Stomach smooth muscle (tissue), 2 donors: ENCODE measurements around the gene ARMC5.

ENCODE experiments used
- H3K27ac ChIP-seq: one replicate; pipeline ENCODE4 v1.7.0; 2013; ENCODE audit warnings: mild to moderate bottlenecking, low read length, inconsistent platforms
- H3K27me3 ChIP-seq, 2 donors: one replicate each; pipeline ENCODE4 v1.7.0; 2013; ENCODE audit warnings: low read length in 2 of 2; ENCODE audit not compliant: insufficient read depth in 2 of 2, control insufficient read depth in 1 of 2
- H3K36me3 ChIP-seq, 2 donors: one replicate each; pipeline ENCODE4 v1.7.0; 2013; ENCODE audit warnings: low read length in 2 of 2; ENCODE audit not compliant: control insufficient read depth in 2 of 2, insufficient read depth in 2 of 2
- H3K4me1 ChIP-seq: one replicate; pipeline ENCODE4 v1.7.0; 2013; ENCODE audit warnings: low read length; ENCODE audit not compliant: control insufficient read depth, insufficient read depth
- H3K4me3 ChIP-seq, 2 donors: one replicate each; pipeline ENCODE4 v1.7.0; 2013; ENCODE audit warnings: low read length in 2 of 2
- H3K9ac ChIP-seq, 2 donors: one replicate each; pipeline ENCODE4 v1.7.0; 2013; ENCODE audit warnings: low read length in 2 of 2, mild to moderate bottlenecking in 1 of 2
- H3K9me3 ChIP-seq, 2 donors: one replicate each; pipeline ENCODE4 v1.7.0; 2013; ENCODE audit warnings: low read length in 2 of 2; ENCODE audit not compliant: control insufficient read depth in 2 of 2
- donor health status: healthy.
- donor health status: Pancreatic carcinoma.

Gene ARMC5

DNA sequence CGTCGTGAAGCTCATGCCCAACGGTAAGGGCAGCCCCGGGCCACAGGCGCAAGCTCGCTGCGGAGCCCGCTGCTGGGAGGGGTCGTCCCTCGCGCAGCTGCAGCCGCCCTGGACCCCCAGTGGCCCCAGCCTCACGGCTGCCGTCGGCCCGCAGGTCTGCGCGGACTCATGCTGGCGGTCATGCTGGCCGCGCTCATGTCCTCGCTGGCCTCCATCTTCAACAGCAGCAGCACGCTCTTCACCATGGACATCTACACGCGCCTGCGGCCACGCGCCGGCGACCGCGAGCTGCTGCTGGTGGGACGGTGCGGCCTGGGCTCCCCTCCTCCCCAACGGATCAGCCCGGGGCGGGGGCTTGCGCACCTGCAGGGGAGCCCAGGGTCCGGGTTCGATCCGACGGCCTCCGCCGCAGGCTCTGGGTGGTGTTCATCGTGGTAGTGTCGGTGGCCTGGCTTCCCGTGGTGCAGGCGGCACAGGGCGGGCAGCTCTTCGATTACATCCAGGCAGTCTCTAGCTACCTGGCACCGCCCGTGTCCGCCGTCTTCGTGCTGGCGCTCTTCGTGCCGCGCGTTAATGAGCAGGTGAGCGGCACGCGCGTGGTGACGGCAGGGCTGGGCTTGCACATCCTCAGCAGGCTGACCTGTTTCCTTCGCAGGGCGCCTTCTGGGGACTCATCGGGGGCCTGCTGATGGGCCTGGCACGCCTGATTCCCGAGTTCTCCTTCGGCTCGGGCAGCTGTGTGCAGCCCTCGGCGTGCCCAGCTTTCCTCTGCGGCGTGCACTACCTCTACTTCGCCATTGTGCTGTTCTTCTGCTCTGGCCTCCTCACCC, 29.4 kb downstream of the ARMC5 start:
- peaks cover 17 to 27% of the 10 kb centered on the region in 2 donors for H3K36me3 ChIP-seq
- no peak overlapping the region for H3K27ac ChIP-seq
- peaks cover 18% of the 10 kb centered on the region for H3K4me1 ChIP-seq
- H3K9me3 ChIP-seq = no peaks in the 10 kb centered on the region
- H3K4me3 ChIP-seq = peak overlapping the region; percentile 68 to 76
- H3K27me3 ChIP-seq = peaks cover 25 to 31% of the 10 kb centered on the region in 2 donors
- peak overlapping the region in 1 of 2 donors; percentile 8 for H3K9ac ChIP-seq

DNA sequence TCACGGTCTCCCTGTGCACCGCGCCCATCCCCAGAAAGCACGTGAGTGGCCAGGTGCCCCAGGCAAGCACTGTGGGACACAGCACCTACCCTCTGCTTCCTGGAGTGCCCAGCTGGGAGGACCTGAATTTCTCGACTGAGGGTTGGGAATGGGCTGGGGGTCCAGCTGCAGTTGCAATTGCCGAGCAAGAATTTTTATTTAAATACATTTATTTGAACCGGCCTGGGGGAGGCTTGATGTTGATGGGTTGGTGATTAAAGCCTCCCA, 29.9 kb downstream of the ARMC5 start:
- Histone ChIP-seq H3K4me3 (no peak overlapping the region), H3K36me3 (peaks cover 18 to 29% of the 10 kb centered on the region in 2 donors), H3K9ac (no peak overlapping the region), H3K27ac (no peak overlapping the region), H3K4me1 (peaks cover 18% of the 10 kb centered on the region), H3K9me3 (no peaks in the 10 kb centered on the region), H3K27me3 (peaks cover 25 to 31% of the 10 kb centered on the region in 2 donors)

DNA sequence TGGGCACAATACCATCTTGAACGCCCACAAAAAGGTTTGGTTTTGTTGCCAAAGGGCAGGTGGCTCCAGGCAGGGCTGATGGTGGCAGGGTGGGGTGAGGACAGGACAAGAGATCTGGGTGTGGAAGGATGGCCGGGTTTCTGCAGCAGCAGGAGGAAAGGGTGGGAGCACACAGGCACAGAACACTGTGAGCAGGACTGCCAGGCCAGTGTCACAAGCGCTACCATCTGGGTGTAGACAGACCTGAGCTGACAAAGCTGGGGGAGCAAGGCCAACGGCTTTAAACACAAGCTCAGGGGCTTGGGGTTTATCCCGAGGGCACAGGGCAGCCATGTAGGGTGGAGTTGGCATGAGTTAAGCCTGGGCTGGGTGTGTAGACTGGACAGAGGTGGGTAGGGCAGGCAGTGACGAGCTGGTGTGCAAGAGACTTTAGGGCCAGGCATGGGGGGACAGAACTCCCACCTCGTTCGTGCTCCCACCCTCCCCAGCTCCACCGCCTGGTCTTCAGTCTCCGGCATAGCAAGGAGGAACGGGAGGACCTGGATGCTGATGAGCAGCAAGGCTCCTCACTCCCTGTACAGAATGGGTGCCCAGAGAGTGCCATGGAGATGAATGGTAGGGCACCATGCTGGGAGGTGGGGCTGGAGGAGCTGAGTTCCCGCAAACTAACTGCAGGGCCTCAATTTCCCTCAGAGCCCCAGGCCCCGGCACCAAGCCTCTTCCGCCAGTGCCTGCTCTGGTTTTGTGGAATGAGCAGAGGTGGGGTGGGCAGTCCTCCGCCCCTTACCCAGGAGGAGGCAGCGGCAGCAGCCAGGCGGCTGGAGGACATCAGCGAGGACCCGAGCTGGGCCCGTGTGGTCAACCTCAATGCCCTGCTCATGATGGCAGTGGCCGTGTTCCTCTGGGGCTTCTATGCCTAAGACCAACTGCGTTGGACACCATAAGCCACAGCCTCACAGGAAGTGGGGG, 30.6 kb downstream of the ARMC5 start:
- H3K36me3 ChIP-seq = peaks cover 20 to 33% of the 10 kb centered on the region in 2 donors
- no peak overlapping the region for H3K27ac ChIP-seq
- H3K9ac ChIP-seq = no peak overlapping the region
- H3K4me3 ChIP-seq = no peak overlapping the region
- H3K27me3 ChIP-seq = peaks cover 24 to 31% of the 10 kb centered on the region in 2 donors
- H3K9me3 ChIP-seq = no peaks in the 10 kb centered on the region
- peaks cover 18% of the 10 kb centered on the region for H3K4me1 ChIP-seq

DNA sequence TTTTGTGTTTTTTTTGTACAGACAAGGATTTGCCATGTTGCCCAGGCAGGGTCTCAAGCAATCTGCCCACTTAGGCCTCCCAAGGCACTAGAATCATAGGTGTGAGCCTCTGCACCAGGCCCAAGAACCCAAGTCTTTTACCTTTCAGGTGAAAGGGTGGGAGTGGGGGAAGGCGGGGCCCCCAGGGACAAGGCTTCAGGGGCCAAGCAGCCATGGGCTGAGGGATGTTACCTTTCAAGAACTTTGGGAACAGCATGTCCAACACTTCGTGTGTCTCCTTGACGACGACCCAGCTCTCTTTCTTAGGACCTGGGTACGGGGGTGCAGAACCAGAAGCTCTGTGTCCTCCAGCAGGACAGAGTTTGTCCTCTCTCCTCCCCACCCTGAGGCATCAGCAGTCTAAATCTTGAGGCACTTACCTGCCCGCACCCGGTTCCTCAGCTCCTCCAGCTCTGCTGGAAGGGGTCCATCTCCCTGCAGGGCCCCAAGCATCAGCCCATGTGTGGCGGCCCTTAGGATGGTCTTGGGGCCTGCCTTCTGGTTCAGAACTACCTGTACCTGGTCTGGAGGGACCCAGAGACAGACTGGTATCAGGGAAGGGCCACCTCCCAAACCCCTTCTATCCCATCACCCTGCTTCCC, 32.6 kb downstream of the ARMC5 start:
- no peak overlapping the region for H3K9ac ChIP-seq
- H3K4me3 ChIP-seq = no peak overlapping the region
- H3K4me1 ChIP-seq = peaks cover 18% of the 10 kb centered on the region
- peaks cover 12 to 15% of the 10 kb centered on the region in 2 donors for H3K27me3 ChIP-seq
- no peak overlapping the region for H3K27ac ChIP-seq
- H3K36me3 ChIP-seq = peaks cover 23 to 45% of the 10 kb centered on the region in 2 donors
- no peaks in the 10 kb centered on the region for H3K9me3 ChIP-seq

DNA sequence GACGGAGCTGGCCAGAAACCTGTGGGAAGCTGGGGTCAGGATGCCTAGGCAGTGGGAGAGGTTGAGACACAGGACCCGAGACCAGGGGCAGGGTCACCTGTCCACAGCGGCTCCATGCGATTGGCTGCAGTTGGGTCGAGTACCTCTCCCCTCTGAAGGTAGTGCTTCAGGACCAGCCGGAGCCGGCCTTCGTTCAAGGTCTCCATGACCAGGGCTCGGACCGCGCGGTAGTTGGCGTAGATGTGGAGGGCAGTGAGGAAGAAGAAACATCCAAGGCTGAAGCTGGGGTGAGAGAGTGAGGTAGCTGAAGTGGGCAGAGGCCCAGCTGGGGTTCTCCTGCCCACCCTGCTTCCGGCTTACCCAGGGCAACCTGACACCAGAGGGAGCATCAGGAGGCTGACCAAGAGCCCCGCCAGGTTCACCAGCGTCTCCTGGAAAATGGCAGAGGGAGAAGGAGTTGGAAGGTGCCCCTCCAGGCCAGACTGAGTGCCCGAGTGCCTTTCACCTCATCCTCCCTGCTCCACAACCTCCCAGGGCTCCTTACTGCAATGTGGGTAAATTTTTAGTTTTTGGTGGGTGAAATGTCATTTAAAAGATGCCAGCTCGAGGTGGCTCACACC, 34.3 kb downstream of the ARMC5 start:
- no peak overlapping the region for H3K4me3 ChIP-seq
- H3K36me3 ChIP-seq = peaks cover 35 to 61% of the 10 kb centered on the region in 2 donors
- no peaks in the 10 kb centered on the region for H3K27me3 ChIP-seq
- H3K9me3 ChIP-seq = no peaks in the 10 kb centered on the region
- H3K9ac ChIP-seq = no peak overlapping the region
- peaks cover 3% of the 10 kb centered on the region for H3K4me1 ChIP-seq
- no peak overlapping the region for H3K27ac ChIP-seq

DNA sequence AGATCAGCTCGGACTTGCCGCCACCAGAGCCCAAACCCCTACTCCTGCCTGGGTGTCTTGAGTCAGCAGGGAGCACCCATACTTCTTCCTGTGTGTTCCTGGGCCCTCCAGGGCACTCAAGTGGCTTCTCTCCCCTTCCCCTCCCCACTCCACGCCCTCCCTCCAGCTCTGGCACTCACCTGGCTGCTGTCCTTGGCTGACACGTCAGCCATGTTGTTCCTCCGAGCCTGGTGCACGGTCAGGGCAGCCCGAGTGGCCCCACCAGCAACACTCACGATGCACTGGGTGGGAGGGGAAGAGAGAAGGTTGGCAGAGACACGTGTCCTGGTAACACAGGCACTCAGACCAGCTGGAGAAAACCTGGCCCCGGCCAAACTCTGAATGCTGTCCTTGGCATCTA, 37.4 kb downstream of the ARMC5 start:
- H3K27me3 ChIP-seq = no peaks in the 10 kb centered on the region
- H3K4me1 ChIP-seq = no peaks in the 10 kb centered on the region
- no peak overlapping the region for H3K27ac ChIP-seq
- H3K9ac ChIP-seq = no peak overlapping the region
- peaks cover 48 to 71% of the 10 kb centered on the region in 2 donors for H3K36me3 ChIP-seq
- H3K9me3 ChIP-seq = no peaks in the 10 kb centered on the region
- H3K4me3 ChIP-seq = no peak overlapping the region

DNA sequence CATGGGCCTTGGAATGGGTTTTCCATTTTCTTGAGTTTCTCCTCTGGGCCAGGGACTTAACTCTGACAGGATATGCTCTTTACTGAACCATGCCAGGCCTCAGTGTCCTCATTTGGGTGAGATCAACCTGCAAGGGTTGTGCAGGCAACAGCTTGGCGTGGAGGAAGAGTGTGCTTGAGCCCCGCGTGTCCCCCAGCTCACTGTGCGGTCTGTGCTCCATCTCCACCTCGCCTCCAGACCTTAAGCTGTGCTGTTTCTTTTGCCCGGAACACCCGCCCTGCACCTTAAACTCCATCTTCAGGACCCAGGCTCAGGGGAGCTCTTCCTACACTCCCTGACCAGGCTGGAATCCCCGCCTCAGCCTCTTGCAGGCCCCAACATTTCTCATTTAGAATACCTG, 39.2 kb downstream of the ARMC5 start:
- Histone ChIP-seq H3K36me3 (peaks cover 32 to 53% of the 10 kb centered on the region in 2 donors), H3K9ac (no peak overlapping the region), H3K27ac (no peak overlapping the region), H3K9me3 (no peaks in the 10 kb centered on the region), H3K4me3 (no peak overlapping the region), H3K27me3 (no peaks in the 10 kb centered on the region), H3K4me1 (no peaks in the 10 kb centered on the region)

DNA sequence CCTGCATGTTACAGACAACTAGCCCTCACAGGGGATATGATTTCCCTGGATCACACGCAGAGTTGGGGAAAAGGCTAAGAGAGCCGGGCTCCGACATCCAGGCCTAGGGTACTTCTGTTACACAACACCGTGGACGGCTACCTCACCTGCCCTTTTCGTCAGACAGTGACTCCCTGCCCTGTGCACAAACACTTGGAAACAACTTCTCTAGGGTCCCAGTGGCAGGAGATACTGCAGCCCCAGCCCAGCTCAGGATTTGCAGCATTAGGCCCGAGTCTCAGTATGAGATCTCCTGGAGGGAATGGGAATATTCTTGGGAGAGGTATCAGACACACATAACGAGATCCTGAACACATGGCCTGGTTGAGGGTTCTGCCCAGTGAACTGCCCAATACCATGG, 40.6 kb downstream of the ARMC5 start:
- Histone ChIP-seq H3K27ac (no peak overlapping the region), H3K9ac (no peak overlapping the region), H3K27me3 (no peaks in the 10 kb centered on the region), H3K9me3 (no peaks in the 10 kb centered on the region), H3K4me1 (no peaks in the 10 kb centered on the region), H3K36me3 (peaks cover 31 to 45% of the 10 kb centered on the region in 2 donors), H3K4me3 (no peak overlapping the region)

DNA sequence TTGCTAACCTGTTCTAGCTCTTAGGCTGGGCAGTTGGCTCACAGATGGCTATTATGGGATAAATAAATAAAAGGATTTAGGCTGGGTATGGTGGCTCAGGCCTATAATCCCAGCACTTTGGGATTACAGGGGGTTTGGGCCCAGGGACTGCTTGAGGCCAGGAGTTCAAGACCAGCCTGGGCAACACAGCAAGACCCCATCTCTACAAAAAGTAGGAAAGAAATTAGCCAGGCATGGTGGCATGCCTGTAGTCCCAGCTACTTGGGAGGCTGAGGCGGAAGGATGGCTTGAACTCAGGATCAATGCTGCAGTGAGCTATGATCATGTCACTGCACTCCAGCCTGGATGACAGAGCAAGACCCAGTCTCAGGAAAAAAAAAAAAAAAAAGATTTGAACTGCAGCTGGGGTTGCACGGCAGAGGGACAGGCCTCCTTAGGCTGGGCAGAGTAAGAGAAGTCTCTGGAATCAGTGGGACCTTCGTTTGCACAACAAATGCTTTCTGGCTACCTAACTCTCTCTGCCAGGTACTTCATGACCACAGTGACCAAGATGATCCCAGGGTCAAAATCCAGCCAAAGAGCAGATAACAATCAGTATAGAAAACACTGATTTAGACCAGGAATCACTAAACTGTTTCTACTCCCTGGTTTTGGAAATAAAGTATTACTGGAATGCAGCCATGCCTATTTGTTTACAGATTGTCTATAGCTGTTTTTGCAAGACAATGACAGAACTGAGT, 42.1 kb downstream of the ARMC5 start:
- no peak overlapping the region for H3K9ac ChIP-seq
- H3K9me3 ChIP-seq = no peaks in the 10 kb centered on the region
- H3K27ac ChIP-seq = no peak overlapping the region
- no peaks in the 10 kb centered on the region for H3K27me3 ChIP-seq
- no peak overlapping the region for H3K4me3 ChIP-seq
- peaks cover 31 to 41% of the 10 kb centered on the region in 2 donors for H3K36me3 ChIP-seq
- no peaks in the 10 kb centered on the region for H3K4me1 ChIP-seq

DNA sequence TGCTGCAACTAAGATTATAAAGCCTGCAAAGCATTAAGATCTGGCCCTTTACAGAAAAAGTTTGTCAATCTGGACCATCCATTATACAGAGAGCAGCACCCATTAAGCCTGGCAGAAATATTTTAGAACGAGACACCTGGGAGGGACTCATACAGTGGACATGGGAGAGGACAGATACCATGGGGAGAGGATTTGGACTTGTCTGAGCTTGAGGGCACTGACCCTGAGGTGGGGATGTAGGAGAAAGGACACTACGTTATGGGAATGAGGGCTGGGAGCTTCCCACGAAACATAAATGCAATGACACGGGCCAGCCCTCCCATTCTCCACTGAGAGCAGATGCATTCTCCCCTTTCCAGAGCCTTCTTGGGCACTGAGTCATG, 42.7 kb downstream of the ARMC5 start:
- Histone ChIP-seq H3K9me3 (no peaks in the 10 kb centered on the region), H3K4me3 (no peak overlapping the region), H3K4me1 (peaks cover 5% of the 10 kb centered on the region), H3K9ac (no peak overlapping the region), H3K36me3 (peaks cover 31 to 35% of the 10 kb centered on the region in 2 donors), H3K27ac (no peak overlapping the region), H3K27me3 (no peaks in the 10 kb centered on the region)
